ENCODE data around the gene IFI6. TPM values are rescaled to one million over a fixed set of nuclear protein-coding genes. Genes with fewer than 3 reads are reported as not detected.

Gene IFI6
- total RNA-seq: 31.0 TPM

DNA sequence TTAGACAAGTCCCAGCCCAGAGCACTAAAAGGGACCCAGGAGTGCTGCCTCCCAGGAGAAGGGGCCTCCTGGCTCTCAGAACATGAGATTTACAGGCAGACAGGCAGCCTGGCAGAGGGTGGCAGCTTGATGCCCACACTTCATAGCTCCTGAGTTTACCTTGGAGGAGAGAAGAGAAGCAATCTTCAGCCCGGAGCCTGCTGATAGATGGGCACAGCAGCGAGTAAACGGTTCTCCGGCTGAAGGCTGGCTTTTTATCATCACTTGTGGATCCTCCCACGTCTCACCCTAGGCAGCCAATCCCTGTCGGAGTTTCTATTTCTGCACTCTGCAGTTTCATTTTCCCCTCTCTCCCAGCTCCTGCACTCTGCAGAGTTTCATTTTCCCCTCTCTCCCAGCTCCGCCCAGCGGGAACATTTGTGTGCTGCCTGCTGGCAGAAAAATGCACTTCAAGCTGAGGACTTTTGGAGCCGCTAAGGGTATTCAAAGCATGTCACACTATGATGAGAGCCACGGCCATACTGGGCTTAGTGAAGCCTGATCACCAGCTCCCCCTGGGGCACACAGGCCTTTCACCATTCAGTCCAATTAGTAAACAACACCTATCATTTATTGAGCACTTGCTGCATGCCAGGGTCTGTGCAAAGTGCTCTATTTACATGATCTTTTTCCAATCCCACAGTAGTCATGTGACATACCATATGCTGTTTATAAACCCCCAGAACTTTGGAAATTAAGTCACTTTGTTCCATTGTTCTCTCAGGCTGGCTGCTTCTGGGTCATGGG, at the start of gene IFI6:
TSS of gene IFI6 (minus strand) at position 229 of the 786 bp plus-strand sequence. CDS start 2,878 bp downstream, outside the sequence.

DNA sequence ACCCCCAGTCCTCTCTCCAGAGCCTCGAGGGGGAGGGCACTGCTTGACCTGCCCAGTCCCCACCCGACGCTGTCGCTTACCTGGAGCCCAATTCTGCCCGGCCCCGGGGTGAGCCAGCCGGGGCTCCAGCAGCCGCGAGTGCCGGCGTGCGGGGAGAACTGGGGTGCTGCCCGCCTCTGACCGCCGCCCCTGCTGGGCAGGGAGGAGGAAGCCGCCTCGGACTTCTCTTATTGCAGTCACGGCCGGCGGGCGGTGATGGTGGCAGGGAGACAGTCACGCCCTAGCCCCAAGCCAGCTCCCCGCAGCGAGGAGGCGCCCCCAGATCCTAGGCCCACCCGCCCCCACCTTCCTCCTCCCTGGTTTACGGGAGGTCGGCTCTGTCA, 37.0 kb downstream of the IFI6 start, which contains the start of gene FGR:
TSS of gene FGR (minus strand) at position 201 of the 383 bp plus-strand sequence. CDS start 11,269 bp downstream, outside the sequence.

Small RNA genes lying within 50 kb of the gene (small RNA-seq; reads per million reads assigned to genes)
- gene AL031729.1 (ENCODE audit: low replicate concordance) (not detected), gene RNU6-424P (ENCODE audit: low replicate concordance) (not detected), gene RNU6-949P (ENCODE audit: low replicate concordance) (not detected)

Other genes with a start within 250 kb of the IFI6 start
- 50.9 TPM for gene WASF2, start 182.0 kb downstream of the IFI6 start, total RNA-seq
- gene AHDC1, start 68.0 kb downstream of the IFI6 start, total RNA-seq: 45.4 TPM
- gene FGR, start 37.0 kb downstream of the IFI6 start, total RNA-seq: 10.9 TPM
- gene FAM76A, start 53.8 kb upstream of the IFI6 start, total RNA-seq: 15.3 TPM
- 38.9 TPM for gene STX12, start 101.0 kb upstream of the IFI6 start, total RNA-seq
- gene PPP1R8, start 158.6 kb upstream of the IFI6 start, total RNA-seq: 35.6 TPM
- gene THEMIS2, start 200.4 kb upstream of the IFI6 start, total RNA-seq: 15.7 TPM
- gene RPA2, start 242.4 kb upstream of the IFI6 start, total RNA-seq: 39.0 TPM